Measurements from ENCODE around the gene WDR72. TPM values are rescaled to one million over a fixed set of nuclear protein-coding genes. Genes with fewer than 3 reads are reported as not detected.

WDR72 gene
- total RNA-seq, 4 donors from 2014 or later: 0.04 to 0.73 (median 0.08) TPM; not detected in 1

- H3K36me3 ChIP-seq: no peaks in the 10 kb centered on the region
- intact Hi-C loops (cut with DNase I): no loop called here
- no peaks in the 10 kb centered on the region for H3K9me3 ChIP-seq
- H3K4me1 ChIP-seq: no peaks in the 10 kb centered on the region
- no peak overlapping the region for H3K27ac ChIP-seq
- 44 to 47% methylated on average over 1 of the region's 1 CpG for WGBS, 2 donors
- no peak overlapping the region for H3K4me3 ChIP-seq
- no peak for DNase-seq
- H3K27me3 ChIP-seq: no peaks in the 10 kb centered on the region
- TF ChIP-seq POLR2A (IDR thresholded peaks at IDR 0.05): no peak
- TF ChIP-seq CTCF (IDR thresholded peaks at IDR 0.05): no peak
Observed at GRCh38 chr15:53525894-53526293, 233.6 kb downstream of the WDR72 start.

GRCh38 chr15:53522991-53523390, 236.5 kb downstream of the WDR72 start:
- no peak for TF ChIP-seq CTCF (IDR thresholded peaks at IDR 0.05)
- TF ChIP-seq POLR2A (IDR thresholded peaks at IDR 0.05): no peak
- no peak for DNase-seq
- Histone ChIP-seq H3K9me3 (no peaks in the 10 kb centered on the region), H3K27me3 (no peaks in the 10 kb centered on the region), H3K27ac (no peak overlapping the region), H3K4me1 (no peaks in the 10 kb centered on the region), H3K36me3 (no peaks in the 10 kb centered on the region), H3K4me3 (no peak overlapping the region)
- WGBS, 2 donors: 20 to 23% methylated on average over 3 of the region's 3 CpGs
- intact Hi-C loops (cut with DNase I): no loop called here

- Histone ChIP-seq H3K27me3 (no peaks in the 10 kb centered on the region), H3K27ac (no peak overlapping the region), H3K9me3 (no peaks in the 10 kb centered on the region), H3K4me3 (no peak overlapping the region), H3K4me1 (no peaks in the 10 kb centered on the region), H3K36me3 (no peaks in the 10 kb centered on the region)
- WGBS, 2 donors: 13 to 36% methylated on average over 2 of the region's 2 CpGs
- intact Hi-C loops (cut with DNase I): no loop called here
- DNase-seq: no peak
- TF ChIP-seq POLR2A (IDR thresholded peaks at IDR 0.05) (no peak), CTCF (IDR thresholded peaks at IDR 0.05) (no peak)
Observed at GRCh38 chr15:53520996-53521395, 238.5 kb downstream of the WDR72 start.

GRCh38 chr15:53513431-53513830, 246.0 kb downstream of the WDR72 start:
- Histone ChIP-seq H3K27me3 (no peaks in the 10 kb centered on the region), H3K27ac (no peak overlapping the region), H3K36me3 (no peaks in the 10 kb centered on the region), H3K4me3 (no peak overlapping the region), H3K4me1 (no peaks in the 10 kb centered on the region), H3K9me3 (no peaks in the 10 kb centered on the region)
- intact Hi-C loops (cut with DNase I): no loop called here
- DNase-seq: no peak
- TF ChIP-seq CTCF (IDR thresholded peaks at IDR 0.05) (no peak), POLR2A (IDR thresholded peaks at IDR 0.05) (no peak)
- 80 to 84% methylated on average over 3 of the region's 3 CpGs for WGBS, 2 donors

GRCh38 chr15:53512029-53512428, 247.4 kb downstream of the WDR72 start:
- Histone ChIP-seq H3K4me1 (no peaks in the 10 kb centered on the region), H3K27ac (no peak overlapping the region), H3K36me3 (no peaks in the 10 kb centered on the region), H3K4me3 (no peak overlapping the region), H3K27me3 (no peaks in the 10 kb centered on the region), H3K9me3 (no peaks in the 10 kb centered on the region)
- intact Hi-C loops (cut with DNase I): no loop called here
- DNase-seq: no peak
- TF ChIP-seq CTCF (IDR thresholded peaks at IDR 0.05): no peak
- TF ChIP-seq POLR2A (IDR thresholded peaks at IDR 0.05): no peak
- WGBS, 2 donors: 60 to 66% methylated on average over 2 of the region's 2 CpGs
